Measurements from ENCODE around the gene RIMS3.

Gene RIMS3

GRCh38 chr1:40696294-40696693 is 30.8 kb upstream of the RIMS3 start:
- intact Hi-C loops (cut with DNase I; ENCODE audit: low total_unique reads), result no loop called here
- H3K27ac ChIP-seq, result no peak overlapping the region

DNA sequence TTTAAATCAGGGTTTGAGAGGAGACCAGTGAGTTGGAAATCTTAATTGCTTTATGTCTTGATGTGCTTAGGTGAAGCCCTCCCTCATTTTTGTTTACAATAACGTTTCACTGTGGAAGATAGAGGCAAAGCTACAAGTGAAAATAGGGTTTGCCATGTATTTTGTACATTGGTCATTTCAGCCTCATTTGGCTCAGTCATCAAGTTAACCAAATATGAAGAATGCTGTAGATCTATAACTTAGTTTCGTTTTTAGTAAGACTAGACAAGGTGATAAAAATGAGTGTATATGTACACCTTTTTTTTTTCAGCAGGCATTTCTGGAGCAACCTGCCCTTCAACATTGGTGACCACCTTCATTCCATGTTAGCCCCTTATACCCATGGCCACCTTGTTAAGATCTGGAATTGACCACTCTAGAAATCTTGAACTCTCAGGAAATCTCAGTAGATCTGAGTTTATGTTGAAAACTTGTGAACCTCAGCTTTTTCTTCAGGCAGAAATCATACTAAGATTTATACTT is 28.9 kb upstream of the RIMS3 start:
- DNase-seq, result no peak
- Histone ChIP-seq H3K36me3 (peaks cover 0 to 6% (median 0%) of the 10 kb centered on the region in 3 donors), H3K27me3 (no peaks in the 10 kb centered on the region), H3K9me3 (no peaks in the 10 kb centered on the region), H3K27ac (peak overlapping the region in 1 of 2 donors; percentile 99), H3K4me3 (no peak overlapping the region), H3K4me1 (peaks cover 0 to 53% (median 23%) of the 10 kb centered on the region in 4 donors)
- intact Hi-C loops (cut with DNase I; ENCODE audit: low total_unique reads), result no loop called here
- no peak for TF ChIP-seq CTCF (IDR thresholded peaks at IDR 0.05)

More at GRCh38 chr1:40696294-40696693, 30.8 kb upstream of the RIMS3 start:
- no peak for DNase-seq
- peaks cover 0 to 6% (median 0%) of the 10 kb centered on the region in 3 donors for H3K36me3 ChIP-seq
- peaks cover 0 to 61% (median 31%) of the 10 kb centered on the region in 4 donors for H3K4me1 ChIP-seq
- no peaks in the 10 kb centered on the region for H3K27me3 ChIP-seq
- no peaks in the 10 kb centered on the region for H3K9me3 ChIP-seq
- H3K4me3 ChIP-seq, result no peak overlapping the region
- TF ChIP-seq CTCF (IDR thresholded peaks at IDR 0.05), result no peak

DNA sequence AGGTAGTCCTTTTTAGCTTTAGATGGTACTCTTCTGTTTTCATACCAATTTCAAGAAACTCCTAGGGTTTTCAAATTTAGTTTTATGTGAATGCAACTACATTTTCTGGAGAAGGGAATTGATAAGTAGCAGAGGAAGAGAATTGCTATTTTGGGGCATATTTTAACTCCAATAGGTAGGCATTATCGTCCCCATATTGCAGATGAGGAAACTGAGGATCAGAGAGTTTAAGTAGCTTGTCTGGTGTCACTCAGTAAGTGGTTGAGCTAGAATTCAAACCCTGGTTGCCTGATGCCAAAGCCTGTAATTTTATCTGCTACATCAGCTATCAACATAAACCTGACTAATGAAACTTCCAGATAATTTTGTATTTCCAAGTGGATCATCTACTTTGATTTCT is 27.9 kb upstream of the RIMS3 start:
- Histone ChIP-seq H3K9me3 (no peaks in the 10 kb centered on the region), H3K27me3 (no peaks in the 10 kb centered on the region), H3K4me3 (no peak overlapping the region), H3K27ac (peak overlapping the region; percentile 99), H3K4me1 (peaks cover 0 to 43% (median 18%) of the 10 kb centered on the region in 4 donors), H3K36me3 (peaks cover 0 to 6% (median 0%) of the 10 kb centered on the region in 3 donors)
- TF ChIP-seq CTCF (IDR thresholded peaks at IDR 0.05), result no peak
- intact Hi-C loops (cut with DNase I; ENCODE audit: low total_unique reads), result no loop called here
- no peak for DNase-seq

GRCh38 chr1:40692429-40692895 is 27.0 kb upstream of the RIMS3 start:
- DNase-seq, result no peak
- intact Hi-C loops (cut with DNase I; ENCODE audit: low total_unique reads), result no loop called here
- H3K4me1 ChIP-seq, result peaks cover 0 to 42% (median 18%) of the 10 kb centered on the region in 4 donors

DNA sequence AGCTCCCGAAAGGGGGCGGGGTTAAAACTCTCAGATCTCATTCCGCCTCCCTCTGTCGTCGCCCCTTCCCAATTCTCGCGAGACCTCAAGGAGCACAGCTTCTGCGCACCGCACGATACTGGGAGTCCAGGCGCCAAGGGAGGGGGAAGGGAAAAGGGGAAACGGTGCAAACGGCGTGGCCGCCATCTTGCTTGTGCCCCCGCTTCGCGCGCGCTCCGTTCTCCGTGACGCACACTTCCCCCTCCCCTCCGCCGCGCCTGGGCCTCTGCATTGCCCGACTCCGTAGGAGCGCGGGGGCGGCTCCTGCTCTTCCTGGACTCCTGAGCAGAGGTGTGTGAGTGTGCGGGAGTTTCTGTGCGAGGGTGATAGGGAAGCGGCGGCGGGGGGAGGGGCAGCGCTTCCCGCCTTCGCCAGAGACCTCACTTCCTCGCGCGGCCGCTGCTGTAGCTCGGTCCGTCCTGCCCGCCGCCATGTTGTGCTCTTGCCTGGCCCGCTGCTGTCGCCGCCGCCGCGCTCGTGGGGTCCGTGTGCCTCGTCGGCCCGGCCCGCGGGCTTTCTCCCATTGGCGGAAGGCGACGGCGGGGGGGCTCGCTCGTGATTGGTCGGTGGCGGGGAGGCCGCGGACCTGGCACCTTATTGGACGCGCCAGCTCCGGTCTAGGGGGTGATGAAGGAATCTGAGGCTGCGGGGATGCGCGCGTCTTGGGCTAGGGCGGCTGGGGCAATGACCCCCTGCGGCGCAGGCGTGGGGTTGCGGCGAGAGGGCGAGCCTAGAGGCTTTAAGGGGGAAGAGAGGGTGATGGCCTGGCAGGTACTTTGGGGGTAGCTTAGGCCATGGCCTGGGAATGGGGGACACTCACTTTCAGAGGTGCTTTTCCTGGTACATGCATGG is 26.3 kb upstream of the RIMS3 start, which contains the start of gene NFYC:
Gene NFYC (plus strand): TSS at position 167 of the 891 bp plus-strand sequence. CDS start 47,140 bp downstream, outside the sequence.
- Histone ChIP-seq H3K27ac (peak within 1 kb of the TSS; percentile 99), H3K36me3 (peaks cover 0 to 11% (median 0%) of the 10 kb centered on the region in 3 donors), H3K4me3 (peak within 1 kb of the TSS; percentile 85 to 97), H3K9me3 (no peaks in the 10 kb centered on the region), H3K27me3 (no peaks in the 10 kb centered on the region), H3K4me1 (peaks cover 0 to 42% (median 18%) of the 10 kb centered on the region in 4 donors)
- intact Hi-C loops (cut with DNase I; ENCODE audit: low total_unique reads), result no loop called here
- peak in 1 of 2 experiments; percentile 12 for TF ChIP-seq CTCF (IDR thresholded peaks at IDR 0.05)
- DNase-seq, result peak; percentile 97 to 98

More at GRCh38 chr1:40692429-40692895, 27.0 kb upstream of the RIMS3 start:
- peak overlapping the region; percentile 99 for H3K27ac ChIP-seq
- no peaks in the 10 kb centered on the region for H3K27me3 ChIP-seq
- H3K36me3 ChIP-seq, result peaks cover 0 to 6% (median 0%) of the 10 kb centered on the region in 3 donors
- TF ChIP-seq CTCF (IDR thresholded peaks at IDR 0.05), result no peak
- H3K4me3 ChIP-seq, result peak overlapping the region; percentile 85 to 97
- no peaks in the 10 kb centered on the region for H3K9me3 ChIP-seq

Data from tibial artery (tissue), 4 donors.